Effector memory CD4-positive, alpha-beta T cell (primary cell): Measurements from ENCODE around the gene JMY.
A peak's percentile ranks its signal among the peaks of the same experiment; 100 is the strongest.

ENCODE experiments used
- DNase-seq, 3 donors: peaks; one replicate each; pipeline ENCODE4 v3.0.0-alpha.2; 2020
- H3K27ac ChIP-seq: 2 replicates; pipeline ENCODE4 v1.7.0; 2013; ENCODE audit warnings: mild to moderate bottlenecking, low read length, moderate library complexity; ENCODE audit not compliant: insufficient read depth, poor library complexity, severe bottlenecking
- H3K27me3 ChIP-seq: replicated peaks from 2 replicates; pipeline ENCODE4 v1.7.0; 2013; ENCODE audit warnings: mild to moderate bottlenecking, low read length; ENCODE audit not compliant: insufficient read depth, control insufficient read depth, poor library complexity, severe bottlenecking
- H3K36me3 ChIP-seq: 2 replicates; pipeline ENCODE4 v1.7.0; 2013; ENCODE audit warnings: mild to moderate bottlenecking, low read length, moderate library complexity; ENCODE audit not compliant: control insufficient read depth, insufficient read depth
- H3K4me1 ChIP-seq: 2 replicates; pipeline ENCODE4 v1.7.0; 2013; ENCODE audit warnings: low read length, mild to moderate bottlenecking; ENCODE audit not compliant: control insufficient read depth, insufficient read depth, poor library complexity, severe bottlenecking
- H3K4me3 ChIP-seq: 2 replicates; pipeline ENCODE4 v1.7.0; 2013; ENCODE audit warnings: low read length, low read depth, mild to moderate bottlenecking; ENCODE audit not compliant: insufficient read depth, poor library complexity, severe bottlenecking
- H3K9me3 ChIP-seq: 2 replicates; pipeline ENCODE4 v1.7.0; 2013; ENCODE audit warnings: mild to moderate bottlenecking, low read length, moderate library complexity; ENCODE audit not compliant: control insufficient read depth
- total RNA-seq, 3 donors: gene quantifications; one replicate each; lab custom pipeline; 2026; lab: John Stamatoyannopoulos, UW

Gene JMY
- total RNA-seq = 197 to 318 (median 310) reads per million in 3 donors

GRCh38 chr5:79235634-79236361, at the start of gene JMY:
JMY (plus strand) TSS chr5:79236131; CDS start chr5:79236651, 520 bp downstream.
- no peaks in the 10 kb centered on the region for H3K27me3 ChIP-seq
- H3K27ac ChIP-seq = peak within 1 kb of the TSS; percentile 95
- peak within 1 kb of the TSS; percentile 91 for H3K4me3 ChIP-seq
- peaks cover 7% of the 10 kb centered on the region for H3K4me1 ChIP-seq
- no peaks in the 10 kb centered on the region for H3K9me3 ChIP-seq
- DNase-seq = peak; percentile 77 to 81 (median 80)
- no peaks in the 10 kb centered on the region for H3K36me3 ChIP-seq

GRCh38 chr5:79186455-79186854, 49.5 kb upstream of the JMY start:
- no peaks in the 10 kb centered on the region for H3K4me1 ChIP-seq
- no peak for DNase-seq

GRCh38 chr5:79189439-79190234, 46.3 kb upstream of the JMY start:
- H3K4me1 ChIP-seq = no peaks in the 10 kb centered on the region
- no peak for DNase-seq
- no peaks in the 10 kb centered on the region for H3K36me3 ChIP-seq
- H3K4me3 ChIP-seq = no peak overlapping the region
- no peaks in the 10 kb centered on the region for H3K27me3 ChIP-seq
- H3K27ac ChIP-seq = no peak overlapping the region
- H3K9me3 ChIP-seq = no peaks in the 10 kb centered on the region

More at GRCh38 chr5:79186455-79186854, 49.5 kb upstream of the JMY start:
- Histone ChIP-seq H3K27ac (no peak overlapping the region), H3K27me3 (no peaks in the 10 kb centered on the region), H3K36me3 (no peaks in the 10 kb centered on the region), H3K4me3 (no peak overlapping the region), H3K9me3 (no peaks in the 10 kb centered on the region)

- no peak for DNase-seq
- Histone ChIP-seq H3K9me3 (no peaks in the 10 kb centered on the region), H3K27ac (no peak overlapping the region)
Measured at GRCh38 chr5:79190235-79190529, 45.7 kb upstream of the JMY start.

GRCh38 chr5:79191457-79191856, 44.5 kb upstream of the JMY start:
- no peak overlapping the region for H3K27ac ChIP-seq
- no peaks in the 10 kb centered on the region for H3K36me3 ChIP-seq
- H3K4me1 ChIP-seq = no peaks in the 10 kb centered on the region
- no peaks in the 10 kb centered on the region for H3K9me3 ChIP-seq
- no peaks in the 10 kb centered on the region for H3K27me3 ChIP-seq
- DNase-seq = no peak
- no peak overlapping the region for H3K4me3 ChIP-seq

More at GRCh38 chr5:79190235-79190529, 45.7 kb upstream of the JMY start:
- H3K27me3 ChIP-seq = no peaks in the 10 kb centered on the region
- no peak overlapping the region for H3K4me3 ChIP-seq
- no peaks in the 10 kb centered on the region for H3K4me1 ChIP-seq
- no peaks in the 10 kb centered on the region for H3K36me3 ChIP-seq

- no peaks in the 10 kb centered on the region for H3K27me3 ChIP-seq
- no peaks in the 10 kb centered on the region for H3K4me1 ChIP-seq
- no peak for DNase-seq
- H3K36me3 ChIP-seq = no peaks in the 10 kb centered on the region
- no peaks in the 10 kb centered on the region for H3K9me3 ChIP-seq
- H3K27ac ChIP-seq = no peak overlapping the region
- H3K4me3 ChIP-seq = no peak overlapping the region
Measured at GRCh38 chr5:79193643-79194042, 42.3 kb upstream of the JMY start.

- Histone ChIP-seq H3K9me3 (no peaks in the 10 kb centered on the region), H3K27ac (no peak overlapping the region), H3K36me3 (no peaks in the 10 kb centered on the region), H3K4me3 (no peak overlapping the region), H3K27me3 (no peaks in the 10 kb centered on the region), H3K4me1 (no peaks in the 10 kb centered on the region)
- DNase-seq = no peak
Measured at GRCh38 chr5:79200573-79201183, 35.3 kb upstream of the JMY start.

- DNase-seq = no peak
- H3K27me3 ChIP-seq = no peaks in the 10 kb centered on the region
- H3K27ac ChIP-seq = no peak overlapping the region
- H3K36me3 ChIP-seq = no peaks in the 10 kb centered on the region
- no peak overlapping the region for H3K4me3 ChIP-seq
- H3K9me3 ChIP-seq = no peaks in the 10 kb centered on the region
- H3K4me1 ChIP-seq = no peaks in the 10 kb centered on the region
Measured at GRCh38 chr5:79201206-79201605, 34.7 kb upstream of the JMY start.

GRCh38 chr5:79202076-79202475, 33.9 kb upstream of the JMY start:
- H3K9me3 ChIP-seq = no peaks in the 10 kb centered on the region
- no peak for DNase-seq
- no peak overlapping the region for H3K4me3 ChIP-seq
- H3K4me1 ChIP-seq = no peaks in the 10 kb centered on the region
- no peak overlapping the region for H3K27ac ChIP-seq
- no peaks in the 10 kb centered on the region for H3K27me3 ChIP-seq
- no peaks in the 10 kb centered on the region for H3K36me3 ChIP-seq

- no peaks in the 10 kb centered on the region for H3K4me1 ChIP-seq
- H3K4me3 ChIP-seq = no peak overlapping the region
- DNase-seq = no peak
- no peaks in the 10 kb centered on the region for H3K36me3 ChIP-seq
- H3K27ac ChIP-seq = no peak overlapping the region
- no peaks in the 10 kb centered on the region for H3K27me3 ChIP-seq
- no peaks in the 10 kb centered on the region for H3K9me3 ChIP-seq
Measured at GRCh38 chr5:79205965-79206364, 30.0 kb upstream of the JMY start.
